LHCN-M2 (cell line): ENCODE measurements around the gene DDAH1. TPM values are rescaled to one million over a fixed set of nuclear protein-coding genes. Genes with fewer than 3 reads are reported as not detected.
A peak's percentile ranks its signal among the peaks of the same experiment; 100 is the strongest.

Source experiments
- DNase-seq: peaks from one replicate; pipeline ENCODE4 v3.0.0-alpha.2; 2012; ENCODE audit warnings: low read depth
- total RNA-seq: library from RNA; depleted of rRNA; stranded (reverse); fragments of >200 nt; gene quantifications from 2 replicates; pipeline ENCODE4 v1.2.3, GENCODE V29; 2014

The DDAH1 gene
- total RNA-seq, 1 experiment from 2014 or later: 49.4 TPM

- DNase-seq: peak; percentile 83
These were observed 156.7 kb downstream of the DDAH1 start for GRCh38 chr1:85307987-85308832.

- no peak for DNase-seq
These were observed 158.7 kb downstream of the DDAH1 start for GRCh38 chr1:85306236-85306635.

- no peak for DNase-seq
These were observed 161.4 kb downstream of the DDAH1 start for GRCh38 chr1:85303440-85304162.

- DNase-seq: no peak
These were observed 164.8 kb downstream of the DDAH1 start for GRCh38 chr1:85300140-85300539.

GRCh38 chr1:85297855-85298629 is 166.9 kb downstream of the DDAH1 start:
- peak; percentile 97 for DNase-seq

GRCh38 chr1:85297538-85297854 is 167.5 kb downstream of the DDAH1 start:
- DNase-seq: no peak

- DNase-seq: peak; percentile 22
These were observed 168.0 kb downstream of the DDAH1 start for GRCh38 chr1:85296980-85297379.

- no peak for DNase-seq
These were observed 169.3 kb downstream of the DDAH1 start for GRCh38 chr1:85295654-85296053.

- no peak for DNase-seq
These were observed 169.9 kb downstream of the DDAH1 start for GRCh38 chr1:85295006-85295431.

GRCh38 chr1:85290826-85291225 is 174.1 kb downstream of the DDAH1 start:
- DNase-seq: no peak

- no peak for DNase-seq
These were observed 175.1 kb downstream of the DDAH1 start for GRCh38 chr1:85289848-85290335.

- DNase-seq: peak; percentile 91
These were observed 175.6 kb downstream of the DDAH1 start for GRCh38 chr1:85289207-85289847.

GRCh38 chr1:85284202-85284601 is 180.8 kb downstream of the DDAH1 start:
- no peak for DNase-seq

GRCh38 chr1:85283475-85284199 is 181.3 kb downstream of the DDAH1 start:
- no peak for DNase-seq

GRCh38 chr1:85282424-85282823 is 182.5 kb downstream of the DDAH1 start:
- no peak for DNase-seq

GRCh38 chr1:85280636-85281035 is 184.3 kb downstream of the DDAH1 start:
- no peak for DNase-seq

- no peak for DNase-seq
These were observed 185.4 kb downstream of the DDAH1 start for GRCh38 chr1:85279458-85280080.

- peak; percentile 96 for DNase-seq
These were observed 186.1 kb downstream of the DDAH1 start for GRCh38 chr1:85278853-85279314.

GRCh38 chr1:85277802-85278201 is 187.2 kb downstream of the DDAH1 start:
- no peak for DNase-seq

GRCh38 chr1:85276978-85277639 is 187.8 kb downstream of the DDAH1 start:
- no peak for DNase-seq
